Stomach (tissue), 4 donors: ENCODE data around the gene SERPINB10.

Source experiments
- EP300 ChIP-seq: sonication (generic); formaldehyde crosslinking; IDR thresholded peaks from one replicate; pipeline ENCODE4 v1.6.1; 2017; ENCODE audit warnings: antibody characterized with exemption
- POLR2A ChIP-seq, 4 donors: fragments of 450-650 bp; IDR thresholded peaks; one replicate each; pipeline ENCODE4 v1.6.1; 2016; ENCODE audit warnings: antibody characterized with exemption in 4 of 4, control low read depth in 2 of 4, mild to moderate bottlenecking in 1 of 4, moderate library complexity in 1 of 4
- POLR2AphosphoS5 ChIP-seq, 3 donors: sonication (generic); formaldehyde crosslinking; IDR thresholded peaks; one replicate each; pipeline ENCODE4 v1.6.1; 2016; ENCODE audit warnings: antibody characterized with exemption in 3 of 3
- TF ChIP-seq, protein P1 (sequence below), 7 experiments: fragments of 450-650 bp in 4 of 7; fragments of 200-600 bp in 3 of 7; sonication (generic) in 3 of 7; IDR thresholded peaks; one replicate each; pipeline ENCODE4 v1.5.1; 2016 to 2019; ENCODE audit warnings: antibody characterized with exemption in 7 of 7, control low read depth in 2 of 7, mild to moderate bottlenecking in 1 of 7

DNA sequence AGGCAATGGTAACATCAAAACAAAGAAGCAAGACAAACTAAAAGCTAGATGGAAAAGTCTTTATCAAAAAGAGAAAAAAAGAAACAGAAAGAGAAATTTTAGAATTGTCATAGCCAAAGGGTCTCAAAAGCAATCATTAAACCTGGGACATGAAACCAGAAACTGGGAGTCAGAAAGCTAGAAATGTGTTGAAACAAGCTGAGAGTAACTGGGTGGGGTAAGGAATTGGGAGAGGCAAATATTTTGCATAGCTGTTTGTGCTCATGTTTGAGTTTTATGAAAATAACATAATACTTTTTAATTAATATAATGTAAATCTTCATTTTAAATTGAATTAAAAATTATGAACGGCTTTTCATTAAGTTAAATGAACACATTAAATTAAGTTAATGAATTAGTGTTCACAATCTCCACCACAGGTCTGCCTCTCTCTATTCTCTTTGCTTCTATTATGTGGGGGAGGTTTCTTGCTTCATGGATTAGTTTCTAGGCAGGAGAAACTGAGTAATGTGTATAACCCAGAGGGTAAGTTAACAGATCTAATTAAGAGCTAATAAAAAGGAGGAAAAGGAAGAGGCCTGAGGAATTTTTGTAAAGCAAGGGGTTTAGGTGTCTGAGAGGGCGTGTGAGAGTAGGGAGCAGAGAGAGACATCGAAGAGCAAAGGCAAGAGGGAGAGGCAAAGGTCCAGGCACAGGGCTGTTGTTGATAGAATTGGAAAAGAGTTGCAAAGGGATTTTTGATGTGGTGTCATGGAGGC lies 40.2 kb upstream of the SERPINB10 start:
- TF ChIP-seq, protein P1, sequence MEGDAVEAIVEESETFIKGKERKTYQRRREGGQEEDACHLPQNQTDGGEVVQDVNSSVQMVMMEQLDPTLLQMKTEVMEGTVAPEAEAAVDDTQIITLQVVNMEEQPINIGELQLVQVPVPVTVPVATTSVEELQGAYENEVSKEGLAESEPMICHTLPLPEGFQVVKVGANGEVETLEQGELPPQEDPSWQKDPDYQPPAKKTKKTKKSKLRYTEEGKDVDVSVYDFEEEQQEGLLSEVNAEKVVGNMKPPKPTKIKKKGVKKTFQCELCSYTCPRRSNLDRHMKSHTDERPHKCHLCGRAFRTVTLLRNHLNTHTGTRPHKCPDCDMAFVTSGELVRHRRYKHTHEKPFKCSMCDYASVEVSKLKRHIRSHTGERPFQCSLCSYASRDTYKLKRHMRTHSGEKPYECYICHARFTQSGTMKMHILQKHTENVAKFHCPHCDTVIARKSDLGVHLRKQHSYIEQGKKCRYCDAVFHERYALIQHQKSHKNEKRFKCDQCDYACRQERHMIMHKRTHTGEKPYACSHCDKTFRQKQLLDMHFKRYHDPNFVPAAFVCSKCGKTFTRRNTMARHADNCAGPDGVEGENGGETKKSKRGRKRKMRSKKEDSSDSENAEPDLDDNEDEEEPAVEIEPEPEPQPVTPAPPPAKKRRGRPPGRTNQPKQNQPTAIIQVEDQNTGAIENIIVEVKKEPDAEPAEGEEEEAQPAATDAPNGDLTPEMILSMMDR (IDR thresholded peaks at IDR 0.05): no peak
- TF ChIP-seq EP300 (no peak), POLR2AphosphoS5 (IDR thresholded peaks at IDR 0.05) (no peak), POLR2A (IDR thresholded peaks at IDR 0.05) (no peak)
